ENCODE data around the gene FOXE1.
A peak's percentile ranks its signal among the peaks of the same experiment; 100 is the strongest.

FOXE1 gene

DNA sequence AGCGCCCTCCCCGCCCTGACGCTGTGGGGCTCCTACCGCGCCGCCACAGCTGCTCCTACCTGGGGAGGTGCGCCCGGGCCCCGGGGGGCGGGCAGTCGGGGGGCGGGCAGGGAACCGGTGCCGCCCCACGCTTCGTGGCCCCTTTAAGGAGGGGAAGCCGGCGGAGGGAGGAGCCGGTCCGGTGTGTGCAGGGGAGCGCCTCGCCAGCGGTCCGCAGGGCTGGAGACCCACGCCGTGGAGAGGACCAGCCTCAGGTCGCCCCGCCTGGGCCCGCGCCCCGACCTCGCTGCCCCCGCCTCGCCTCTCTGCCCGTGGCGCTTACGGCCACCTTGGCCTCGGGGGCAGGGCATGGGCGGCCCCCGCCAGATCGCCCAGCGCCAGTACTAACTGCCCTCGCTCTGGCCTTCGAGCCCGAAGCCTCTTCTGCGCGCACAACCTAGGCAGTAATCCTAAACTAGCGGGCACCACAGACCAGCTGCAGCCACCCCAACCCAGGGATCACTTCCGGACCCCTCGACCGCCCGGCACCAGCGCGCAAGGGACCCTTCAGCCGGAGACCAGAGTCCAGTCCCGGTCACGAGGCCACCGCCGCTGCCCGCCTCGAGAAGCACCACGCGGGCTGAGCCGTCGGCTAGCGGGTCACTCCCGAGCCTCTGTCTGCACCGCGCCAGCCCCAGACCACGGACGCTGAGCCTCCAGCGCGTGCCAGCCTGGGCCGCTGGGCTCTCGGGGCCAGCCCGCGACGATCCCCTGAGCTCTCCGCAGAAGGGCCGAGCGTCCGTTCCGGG is at the start of gene FOXE1:
FOXE1 (plus strand) TSS at position 171 of the 788 bp plus-strand sequence. CDS start 689 bp downstream, outside the sequence.
- peak; percentile 34 for DNase-seq
- in situ Hi-C loops (cut with HindIII; ENCODE audit: low pct_ligation_motif_present, low pct_unique_long_range_greater_than_20kb, low sequenced_read_pairs) = no loop called here

- DNase-seq = no peak
- in situ Hi-C loops (cut with HindIII; ENCODE audit: low pct_ligation_motif_present, low pct_unique_long_range_greater_than_20kb, low sequenced_read_pairs) = no loop called here
These were observed 49.0 kb upstream of the FOXE1 start for GRCh38 chr9:97804059-97804365.

- in situ Hi-C loops (cut with HindIII; ENCODE audit: low pct_ligation_motif_present, low pct_unique_long_range_greater_than_20kb, low sequenced_read_pairs) = no loop called here
These were observed 46.3 kb upstream of the FOXE1 start for GRCh38 chr9:97806721-97807120.

DNA sequence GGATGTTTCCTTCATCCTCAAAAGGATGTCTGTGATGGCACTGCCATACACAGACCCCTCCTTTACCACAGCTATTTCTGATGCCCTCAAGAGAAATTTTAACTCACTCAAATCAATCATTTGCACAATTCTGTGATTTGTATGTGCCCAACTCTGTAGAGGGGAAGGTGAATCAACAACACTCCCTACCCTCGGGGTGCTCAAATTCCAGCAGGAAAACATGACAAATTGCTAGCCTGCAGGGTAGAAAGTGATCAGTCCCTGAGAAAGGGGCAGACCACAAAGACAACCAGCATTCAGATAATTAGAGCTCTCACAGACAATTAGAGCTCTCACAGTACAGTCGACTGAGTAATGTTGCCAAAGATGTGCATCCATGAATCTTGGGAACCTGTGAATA is 45.3 kb upstream of the FOXE1 start:
- in situ Hi-C loops (cut with HindIII; ENCODE audit: low pct_ligation_motif_present, low pct_unique_long_range_greater_than_20kb, low sequenced_read_pairs) = no loop called here
- DNase-seq = peak; percentile 30

More at GRCh38 chr9:97806721-97807120, 46.3 kb upstream of the FOXE1 start:
- no peak for DNase-seq

GRCh38 chr9:97808415-97808814 is 44.6 kb upstream of the FOXE1 start:
- DNase-seq = no peak
- in situ Hi-C loops (cut with HindIII; ENCODE audit: low pct_ligation_motif_present, low pct_unique_long_range_greater_than_20kb, low sequenced_read_pairs) = no loop called here

GRCh38 chr9:97808972-97809371 is 44.1 kb upstream of the FOXE1 start:
- in situ Hi-C loops (cut with HindIII; ENCODE audit: low pct_ligation_motif_present, low pct_unique_long_range_greater_than_20kb, low sequenced_read_pairs) = no loop called here
- DNase-seq = peak; percentile 76

DNA sequence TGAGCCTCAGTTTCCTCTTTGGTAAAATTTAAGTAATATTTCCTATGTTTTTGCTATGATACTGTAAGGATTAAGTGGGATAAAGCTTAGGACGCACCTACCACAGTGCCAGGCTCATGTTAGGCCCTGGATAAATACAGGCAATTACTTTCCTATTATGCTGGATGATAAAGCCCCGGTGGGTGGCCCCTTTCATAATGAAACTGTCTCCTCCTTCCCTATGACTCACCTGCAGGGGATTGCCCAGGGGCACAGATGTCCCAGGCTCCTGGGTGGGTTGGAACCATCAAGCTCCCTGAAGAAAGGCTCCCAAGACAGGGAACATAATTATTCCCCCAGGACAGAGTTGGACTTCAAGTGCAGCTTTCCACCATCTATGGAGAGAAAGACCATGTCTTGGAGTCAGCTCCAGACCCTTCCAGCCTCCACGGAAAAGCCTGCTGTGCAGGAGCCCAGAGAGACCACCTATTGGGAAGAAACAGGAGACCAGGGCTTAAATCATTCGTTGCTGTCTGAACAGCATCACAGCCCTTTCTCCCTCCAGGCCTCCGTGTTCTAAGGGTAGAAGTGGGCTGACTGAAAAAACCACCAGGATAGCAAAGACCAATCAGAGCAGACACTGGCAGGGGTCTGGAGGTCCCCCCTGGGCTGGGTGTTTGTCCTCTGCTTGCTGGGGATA is 43.2 kb upstream of the FOXE1 start:
- in situ Hi-C loops (cut with HindIII; ENCODE audit: low pct_ligation_motif_present, low pct_unique_long_range_greater_than_20kb, low sequenced_read_pairs) = no loop called here
- DNase-seq = no peak

DNA sequence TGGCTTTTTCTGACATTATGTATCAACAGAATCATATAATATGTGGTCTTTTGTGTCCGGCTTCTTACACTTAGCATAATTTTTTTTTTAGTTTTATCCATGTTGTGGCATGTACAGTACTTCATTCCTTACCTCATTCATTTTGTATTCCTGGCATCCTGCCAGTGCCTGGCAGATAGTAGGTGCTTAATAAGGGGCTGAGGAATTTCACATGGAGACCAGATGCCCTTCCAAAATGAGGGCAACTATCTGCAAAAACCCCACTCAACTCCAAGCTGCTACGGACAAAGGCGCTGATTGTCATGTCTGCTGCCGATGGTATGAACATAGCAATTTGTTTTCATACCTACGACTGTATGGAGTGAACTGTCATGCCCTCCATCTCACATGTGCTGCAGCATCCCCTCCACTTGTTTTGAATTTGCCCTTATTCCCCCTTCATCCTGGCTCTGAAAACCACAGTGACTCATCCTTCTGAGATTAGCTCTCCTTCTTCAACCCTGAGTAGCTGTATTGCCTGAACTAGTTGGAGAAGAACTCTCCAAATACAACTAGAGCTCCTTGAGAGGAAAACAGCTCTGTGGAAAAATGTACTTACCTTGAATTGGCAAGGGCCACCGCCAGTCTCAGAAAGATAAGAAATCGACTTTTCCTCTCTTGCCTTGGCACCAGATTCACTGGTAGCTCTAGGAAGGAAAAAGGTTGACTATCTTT is 41.3 kb upstream of the FOXE1 start:
- peak; percentile 51 for DNase-seq
- in situ Hi-C loops (cut with HindIII; ENCODE audit: low pct_ligation_motif_present, low pct_unique_long_range_greater_than_20kb, low sequenced_read_pairs) = no loop called here

DNA sequence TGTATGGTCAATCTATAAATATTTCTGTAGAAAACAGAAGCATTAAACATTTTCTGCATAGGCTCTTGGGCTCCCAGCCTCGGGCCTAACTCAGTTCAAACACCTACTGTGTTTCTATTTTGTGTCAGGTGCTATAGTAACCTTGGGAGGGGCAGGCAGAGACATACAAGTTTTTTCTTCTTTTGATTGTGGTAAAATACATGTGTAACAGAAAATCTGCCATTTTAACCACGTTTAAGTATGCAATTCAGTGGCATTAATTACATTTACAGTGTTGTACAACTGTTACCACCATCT is 40.8 kb upstream of the FOXE1 start:
- in situ Hi-C loops (cut with HindIII; ENCODE audit: low pct_ligation_motif_present, low pct_unique_long_range_greater_than_20kb, low sequenced_read_pairs) = no loop called here

GRCh38 chr9:97813072-97813471 is 40.0 kb upstream of the FOXE1 start:
- in situ Hi-C loops (cut with HindIII; ENCODE audit: low pct_ligation_motif_present, low pct_unique_long_range_greater_than_20kb, low sequenced_read_pairs) = no loop called here

More for the DNA sequence above, 40.8 kb upstream of the FOXE1 start:
- no peak for DNase-seq

GRCh38 chr9:97819735-97820134 is 33.3 kb upstream of the FOXE1 start:
- DNase-seq = no peak
- in situ Hi-C loops (cut with HindIII; ENCODE audit: low pct_ligation_motif_present, low pct_unique_long_range_greater_than_20kb, low sequenced_read_pairs) = no loop called here

More at GRCh38 chr9:97813072-97813471, 40.0 kb upstream of the FOXE1 start:
- DNase-seq = no peak

- in situ Hi-C loops (cut with HindIII; ENCODE audit: low pct_ligation_motif_present, low pct_unique_long_range_greater_than_20kb, low sequenced_read_pairs) = no loop called here
These were observed 32.7 kb upstream of the FOXE1 start for GRCh38 chr9:97820373-97820772.

GRCh38 chr9:97830884-97831829 is 21.9 kb upstream of the FOXE1 start:
- in situ Hi-C loops (cut with HindIII; ENCODE audit: low pct_ligation_motif_present, low pct_unique_long_range_greater_than_20kb, low sequenced_read_pairs) = no loop called here
- DNase-seq = peak; percentile 38

More at GRCh38 chr9:97820373-97820772, 32.7 kb upstream of the FOXE1 start:
- no peak for DNase-seq

- in situ Hi-C loops (cut with HindIII; ENCODE audit: low pct_ligation_motif_present, low pct_unique_long_range_greater_than_20kb, low sequenced_read_pairs) = no loop called here
- no peak for DNase-seq
These were observed 21.0 kb upstream of the FOXE1 start for GRCh38 chr9:97831843-97832636.

DNA sequence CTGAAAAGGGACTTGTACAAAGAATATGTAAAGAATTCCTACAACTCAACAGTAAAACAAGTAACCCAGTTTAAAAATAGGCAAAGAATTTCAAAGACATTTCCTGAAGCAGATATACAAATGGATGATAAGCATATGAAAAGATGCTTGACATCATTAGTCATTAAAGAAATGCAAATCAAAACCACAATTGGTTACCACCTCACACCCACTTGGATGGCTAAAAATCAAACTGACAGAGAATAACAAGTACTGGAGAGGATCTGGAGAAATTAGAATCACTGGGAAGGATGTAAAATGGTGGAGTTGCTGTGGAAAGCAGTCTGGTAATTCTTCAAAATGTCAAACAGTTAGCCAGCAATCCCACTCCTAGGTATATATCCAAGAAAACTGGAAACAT is 12.5 kb upstream of the FOXE1 start:
- no peak for DNase-seq
- in situ Hi-C loops (cut with HindIII; ENCODE audit: low pct_ligation_motif_present, low pct_unique_long_range_greater_than_20kb, low sequenced_read_pairs) = no loop called here

- DNase-seq = no peak
- in situ Hi-C loops (cut with HindIII; ENCODE audit: low pct_ligation_motif_present, low pct_unique_long_range_greater_than_20kb, low sequenced_read_pairs) = no loop called here
These were observed 10.1 kb upstream of the FOXE1 start for GRCh38 chr9:97842960-97843359.

DNA sequence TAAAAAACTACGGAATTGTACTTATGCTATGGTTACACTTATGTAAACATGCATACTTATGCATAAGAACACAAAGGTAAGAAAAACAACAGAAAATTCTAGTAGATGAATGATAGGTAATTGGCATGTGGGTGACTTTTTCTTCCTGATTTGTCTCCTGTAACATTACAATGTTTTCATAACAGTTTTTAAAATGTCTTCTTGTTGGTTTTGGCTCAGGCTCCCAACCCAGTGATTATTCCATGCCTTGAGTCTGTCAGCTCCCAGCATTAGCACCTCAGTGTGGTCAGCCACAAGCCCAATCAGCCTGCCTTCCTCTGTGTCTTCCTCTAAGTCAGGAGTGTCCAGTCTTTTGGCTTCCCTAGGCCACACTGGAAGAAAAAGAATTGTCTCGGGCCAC is 7.9 kb upstream of the FOXE1 start:
- DNase-seq = no peak
- in situ Hi-C loops (cut with HindIII; ENCODE audit: low pct_ligation_motif_present, low pct_unique_long_range_greater_than_20kb, low sequenced_read_pairs) = no loop called here

DNA sequence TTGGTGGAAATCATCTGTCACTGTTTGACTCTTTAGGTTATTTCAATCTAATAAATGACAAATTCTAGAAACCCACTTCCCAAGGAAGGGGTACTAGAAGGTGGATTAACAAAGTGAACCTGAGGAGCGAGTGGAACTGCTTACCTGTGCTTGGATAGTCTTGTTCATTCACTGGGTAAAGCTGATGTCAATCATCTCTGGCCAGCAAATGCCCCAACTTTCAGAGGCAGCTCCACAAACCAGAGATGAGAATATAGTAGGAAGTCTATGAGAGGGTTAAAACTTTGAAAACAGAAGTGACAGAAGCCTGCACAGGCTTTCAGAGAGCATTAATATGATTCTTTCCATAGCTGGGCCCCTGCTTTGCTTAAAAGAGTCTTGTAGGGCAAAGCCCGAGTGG is 7.3 kb upstream of the FOXE1 start:
- DNase-seq = no peak
- in situ Hi-C loops (cut with HindIII; ENCODE audit: low pct_ligation_motif_present, low pct_unique_long_range_greater_than_20kb, low sequenced_read_pairs) = no loop called here

All from ACHN (cell line).